HG03064 (cell line): ENCODE measurements around the gene VPS13D.
"Not testable (repeated sequence)": the region's sequence is repeated elsewhere in the genome, so short reads cannot be mapped to it uniquely, and the experiment has no call there.

Source experiments
- ATAC-seq: cut with Tn5 transposase; IDR thresholded peaks from one replicate; pipeline ENCODE4 v1.9.1; 2021; ENCODE audit warnings: low read depth; ENCODE audit not compliant: unreplicated experiment

The VPS13D gene

GRCh38 chr1:12224092-12224491, 5.7 kb upstream of the VPS13D start:
- ATAC-seq, result not testable (repeated sequence)

GRCh38 chr1:12228979-12229378, 851 bp upstream of the VPS13D start:
- no peak for ATAC-seq

- ATAC-seq, result no peak
These were observed 420 bp upstream of the VPS13D start for GRCh38 chr1:12229386-12229834.

- no peak for ATAC-seq
These were observed 882 bp downstream of the VPS13D start for GRCh38 chr1:12230549-12231275.

- ATAC-seq, result no peak
These were observed 1.4 kb downstream of the VPS13D start for GRCh38 chr1:12231276-12231595.

- no peak for ATAC-seq
These were observed 2.4 kb downstream of the VPS13D start for GRCh38 chr1:12232221-12232620.

GRCh38 chr1:12244078-12244477, 14.2 kb downstream of the VPS13D start:
- no peak for ATAC-seq

GRCh38 chr1:12244585-12244984, 14.8 kb downstream of the VPS13D start:
- no peak for ATAC-seq

GRCh38 chr1:12245116-12245515, 15.3 kb downstream of the VPS13D start:
- ATAC-seq, result no peak

GRCh38 chr1:12245733-12246132, 15.9 kb downstream of the VPS13D start:
- ATAC-seq, result no peak

GRCh38 chr1:12246584-12246983, 16.8 kb downstream of the VPS13D start:
- ATAC-seq, result no peak

GRCh38 chr1:12249181-12249580, 19.4 kb downstream of the VPS13D start:
- ATAC-seq, result no peak

- ATAC-seq, result no peak
These were observed 19.9 kb downstream of the VPS13D start for GRCh38 chr1:12249748-12250147.

GRCh38 chr1:12251442-12251841, 21.6 kb downstream of the VPS13D start:
- ATAC-seq, result no peak

GRCh38 chr1:12255913-12256312, 26.1 kb downstream of the VPS13D start:
- no peak for ATAC-seq

GRCh38 chr1:12258272-12258671, 28.4 kb downstream of the VPS13D start:
- ATAC-seq, result no peak

- no peak for ATAC-seq
These were observed 39.5 kb downstream of the VPS13D start for GRCh38 chr1:12269351-12269750.

- no peak for ATAC-seq
These were observed 41.2 kb downstream of the VPS13D start for GRCh38 chr1:12271033-12271432.

GRCh38 chr1:12272770-12273169, 42.9 kb downstream of the VPS13D start:
- no peak for ATAC-seq

- ATAC-seq, result no peak
These were observed 45.5 kb downstream of the VPS13D start for GRCh38 chr1:12275370-12275769.

- no peak for ATAC-seq
These were observed 46.4 kb downstream of the VPS13D start for GRCh38 chr1:12276225-12276624.

- no peak for ATAC-seq
These were observed 49.2 kb downstream of the VPS13D start for GRCh38 chr1:12279003-12279402.
